ENCODE measurements around the gene FAM193B.

- TF ChIP-seq, protein P1, sequence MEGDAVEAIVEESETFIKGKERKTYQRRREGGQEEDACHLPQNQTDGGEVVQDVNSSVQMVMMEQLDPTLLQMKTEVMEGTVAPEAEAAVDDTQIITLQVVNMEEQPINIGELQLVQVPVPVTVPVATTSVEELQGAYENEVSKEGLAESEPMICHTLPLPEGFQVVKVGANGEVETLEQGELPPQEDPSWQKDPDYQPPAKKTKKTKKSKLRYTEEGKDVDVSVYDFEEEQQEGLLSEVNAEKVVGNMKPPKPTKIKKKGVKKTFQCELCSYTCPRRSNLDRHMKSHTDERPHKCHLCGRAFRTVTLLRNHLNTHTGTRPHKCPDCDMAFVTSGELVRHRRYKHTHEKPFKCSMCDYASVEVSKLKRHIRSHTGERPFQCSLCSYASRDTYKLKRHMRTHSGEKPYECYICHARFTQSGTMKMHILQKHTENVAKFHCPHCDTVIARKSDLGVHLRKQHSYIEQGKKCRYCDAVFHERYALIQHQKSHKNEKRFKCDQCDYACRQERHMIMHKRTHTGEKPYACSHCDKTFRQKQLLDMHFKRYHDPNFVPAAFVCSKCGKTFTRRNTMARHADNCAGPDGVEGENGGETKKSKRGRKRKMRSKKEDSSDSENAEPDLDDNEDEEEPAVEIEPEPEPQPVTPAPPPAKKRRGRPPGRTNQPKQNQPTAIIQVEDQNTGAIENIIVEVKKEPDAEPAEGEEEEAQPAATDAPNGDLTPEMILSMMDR (IDR thresholded peaks at IDR 0.05) = no peak
- TF ChIP-seq POLR2A (IDR thresholded peaks at IDR 0.05) (no peak), POLR2AphosphoS5 (IDR thresholded peaks at IDR 0.05; ENCODE audit: insufficient read depth in 1 of 2, low read depth in 1 of 2) (no peak)
These were observed 34.7 kb downstream of the FAM193B start for GRCh38 chr5:177519463-177520235.

Measured in vagina (tissue), 2 donors.